Daoy (cell line): ENCODE results near the gene ZDHHC11B. TPM values are rescaled to one million over a fixed set of nuclear protein-coding genes. Genes with fewer than 3 reads are reported as not detected.

Source experiments
- DNase-seq: peaks from one replicate; pipeline ENCODE4 v3.0.0-alpha.2; 2015; ENCODE audit warnings: low read depth
- total RNA-seq: library from RNA; depleted of rRNA; stranded (reverse); fragments of >200 nt; shearing (Covaris generic); gene quantifications from 2 replicates; pipeline ENCODE4 v1.2.3, GENCODE V29; 2014; rRNA removed

Gene ZDHHC11B
- total RNA-seq, 1 experiment from 2014 or later, result under 0.01 TPM

DNA sequence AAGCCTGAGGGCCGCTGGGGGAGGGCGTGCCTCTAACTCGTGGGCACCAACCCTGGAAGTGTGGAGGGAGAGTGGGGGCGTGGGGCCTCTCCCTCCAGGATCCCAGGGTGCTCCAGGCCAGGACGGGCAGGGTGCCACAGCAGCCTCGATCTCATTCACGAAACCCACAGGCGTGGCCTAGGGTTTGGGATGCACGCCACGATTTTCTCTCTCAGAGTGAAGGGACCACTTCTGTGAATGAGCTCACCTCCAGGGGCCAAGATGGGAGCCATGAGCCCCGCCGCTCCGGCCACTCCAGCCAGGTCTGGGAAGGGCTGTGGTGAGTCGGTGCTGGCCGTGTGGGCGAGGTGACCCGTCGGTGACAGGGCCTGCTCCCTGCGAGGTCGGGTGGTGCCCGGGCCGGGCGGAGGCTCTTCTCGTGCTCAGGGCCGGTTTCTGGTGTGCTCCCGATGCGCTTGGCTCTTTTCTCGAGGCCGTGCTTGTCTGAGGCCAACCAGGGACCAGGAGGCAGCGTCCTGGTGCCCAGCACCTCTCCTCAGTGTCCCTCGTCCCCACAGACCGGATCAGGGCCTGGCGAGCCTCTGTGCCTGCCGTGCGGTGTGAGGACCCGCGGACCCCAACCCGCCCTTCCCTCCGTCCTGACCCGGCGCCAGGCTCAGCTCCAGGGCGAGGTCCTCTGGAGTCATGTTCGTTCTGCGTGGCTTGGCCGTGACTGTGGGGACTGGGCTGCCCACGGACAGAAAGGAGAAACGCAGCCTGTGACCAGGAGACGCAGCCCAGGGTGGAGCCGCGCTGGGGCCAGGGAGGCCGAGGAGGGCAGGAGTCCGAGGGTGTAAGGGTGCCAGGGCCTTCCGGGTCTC lies 122.4 kb downstream of the ZDHHC11B start:
- no peak for DNase-seq

- no peak for DNase-seq
Measured at GRCh38 chr5:660491-661030, 124.0 kb downstream of the ZDHHC11B start.

Other genes starting within 250 kb of the ZDHHC11B start
- gene CEP72, start 172.4 kb downstream of the ZDHHC11B start, total RNA-seq, result 6.9 and 11.0 TPM in 2 replicates
- 0.34 TPM in 1 of 2 replicates, not detected in the other for gene TPPP, start 91.4 kb downstream of the ZDHHC11B start, total RNA-seq
- 2.1 and 3.6 TPM in 2 replicates for gene ZDHHC11, start 66.3 kb upstream of the ZDHHC11B start, total RNA-seq
- 37.4 and 42.9 TPM in 2 replicates for gene BRD9, start 108.1 kb upstream of the ZDHHC11B start, total RNA-seq
- 83.4 and 88.9 TPM in 2 replicates for gene TRIP13, start 108.2 kb upstream of the ZDHHC11B start, total RNA-seq
- 0.45 and 1.3 TPM in 2 replicates for gene NKD2, start 224.1 kb upstream of the ZDHHC11B start, total RNA-seq